NCI-H1092 treated with DMSO at 0.1 percent for 48 hours (cell line): ENCODE measurements around the gene CFAP46.

Experiments used
- DNase-seq: peaks from one replicate; lab custom pipeline; 2025; lab: John Stamatoyannopoulos, UW

Gene CFAP46

DNA sequence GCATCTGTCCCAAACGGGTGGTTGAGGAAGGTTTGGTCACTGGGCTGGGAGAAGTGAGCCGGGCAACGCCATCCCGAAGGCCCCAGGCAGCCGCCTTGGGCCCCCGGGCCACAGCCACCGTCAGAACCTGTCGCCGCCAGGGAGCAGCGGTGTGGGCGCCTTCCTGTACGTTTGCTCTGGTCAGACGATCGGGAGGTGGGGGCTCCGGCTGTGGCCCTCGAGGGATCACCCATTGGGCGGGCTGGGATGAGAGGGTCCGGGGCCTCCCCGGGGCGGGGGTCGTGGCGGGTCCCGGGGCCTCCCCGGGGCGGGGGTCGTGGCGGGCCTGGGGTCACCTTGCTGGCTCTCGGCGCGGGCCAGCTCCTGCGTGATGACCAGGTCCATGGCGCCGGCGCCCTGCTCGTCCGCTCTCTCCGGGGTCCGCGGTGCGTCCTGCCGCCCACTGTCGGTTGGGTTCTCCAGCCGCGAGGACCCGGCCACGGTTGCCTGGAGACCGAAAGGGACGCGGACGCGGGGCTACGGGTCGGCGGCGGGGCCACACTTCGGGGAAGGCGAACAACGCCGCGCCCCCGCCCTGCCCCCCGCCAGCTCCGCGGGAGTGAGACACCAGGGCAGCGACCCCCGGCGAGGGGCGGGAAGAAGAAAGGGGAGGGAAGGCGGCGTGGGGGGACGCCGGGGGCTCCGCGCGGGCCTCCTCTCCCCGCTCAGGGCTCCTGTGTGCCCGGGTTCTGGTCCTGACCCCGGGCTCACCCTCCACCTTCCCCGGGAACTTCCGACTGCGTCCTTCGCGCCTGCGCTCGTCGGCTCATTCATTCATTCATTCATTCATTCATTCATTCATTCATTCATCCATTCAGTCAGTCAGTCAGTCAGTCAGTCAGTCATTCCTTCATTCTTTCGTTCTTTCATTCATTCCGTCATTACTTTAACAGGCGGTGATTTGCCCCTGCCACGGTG, at the start of gene CFAP46:
CFAP46 (minus strand) TSS at position 470 of the 957 bp plus-strand sequence; CDS start at position 384, 86 bp downstream.
- DNase-seq: no peak

GRCh38 chr10:132991706-132992432, 49.5 kb upstream of the CFAP46 start:
- DNase-seq: no peak

- no peak for DNase-seq
Measured at GRCh38 chr10:132990684-132991545, 48.5 kb upstream of the CFAP46 start.

- DNase-seq: no peak
Measured at GRCh38 chr10:132989476-132990415, 47.4 kb upstream of the CFAP46 start.

- no peak for DNase-seq
Measured at GRCh38 chr10:132988988-132989387, 46.6 kb upstream of the CFAP46 start.

DNA sequence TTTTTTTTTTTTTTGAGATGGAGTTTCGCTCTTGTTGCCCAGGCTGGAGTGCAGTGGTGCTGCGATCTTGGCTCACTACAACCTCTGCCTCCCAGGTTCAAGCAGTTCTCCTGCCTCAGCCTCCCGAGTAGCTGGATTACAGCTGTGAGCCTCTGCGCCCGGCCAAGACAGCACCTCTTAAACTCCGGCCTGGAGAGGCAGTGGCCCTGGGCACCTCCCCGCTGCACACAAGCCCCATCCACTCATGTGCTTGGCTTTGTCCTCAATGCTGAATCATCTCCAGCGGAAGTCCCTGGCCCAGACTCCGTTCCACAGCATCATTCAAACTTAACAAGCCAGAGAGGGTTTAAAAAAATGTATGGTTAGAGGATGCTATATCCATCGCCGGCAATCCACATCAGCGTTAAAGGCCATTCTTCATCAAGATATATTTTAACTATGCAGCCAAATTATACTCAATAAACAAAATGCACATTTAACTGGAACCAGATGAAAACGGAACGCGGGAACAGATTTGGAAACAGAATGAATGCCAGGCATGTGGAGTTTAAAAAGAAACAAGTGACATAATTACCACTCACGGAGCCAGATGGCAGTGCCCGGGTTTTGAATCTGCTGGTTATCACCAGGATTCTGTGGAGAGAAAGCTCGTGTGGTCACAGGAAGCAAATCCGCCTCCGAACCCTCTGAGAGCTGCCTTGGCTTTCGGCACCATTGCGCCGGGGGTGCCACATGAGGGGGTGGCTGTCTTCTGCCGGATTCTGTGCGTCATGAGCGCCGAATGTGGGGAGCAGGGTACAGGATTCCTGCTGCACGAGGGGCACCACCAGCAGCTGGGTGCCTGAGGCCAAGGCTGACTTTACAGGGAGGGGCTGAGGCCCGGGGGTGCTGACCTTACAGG, 45.6 kb upstream of the CFAP46 start:
- no peak for DNase-seq

GRCh38 chr10:132986978-132987377, 44.6 kb upstream of the CFAP46 start:
- DNase-seq: no peak

GRCh38 chr10:132986576-132986975, 44.2 kb upstream of the CFAP46 start:
- DNase-seq: no peak

- DNase-seq: no peak
Measured at GRCh38 chr10:132986076-132986475, 43.7 kb upstream of the CFAP46 start.

- DNase-seq: no peak
Measured at GRCh38 chr10:132985546-132985900, 43.2 kb upstream of the CFAP46 start.

- DNase-seq: no peak
Measured at GRCh38 chr10:132984801-132985545, 42.6 kb upstream of the CFAP46 start.

GRCh38 chr10:132984008-132984295, 41.6 kb upstream of the CFAP46 start:
- DNase-seq: no peak

DNA sequence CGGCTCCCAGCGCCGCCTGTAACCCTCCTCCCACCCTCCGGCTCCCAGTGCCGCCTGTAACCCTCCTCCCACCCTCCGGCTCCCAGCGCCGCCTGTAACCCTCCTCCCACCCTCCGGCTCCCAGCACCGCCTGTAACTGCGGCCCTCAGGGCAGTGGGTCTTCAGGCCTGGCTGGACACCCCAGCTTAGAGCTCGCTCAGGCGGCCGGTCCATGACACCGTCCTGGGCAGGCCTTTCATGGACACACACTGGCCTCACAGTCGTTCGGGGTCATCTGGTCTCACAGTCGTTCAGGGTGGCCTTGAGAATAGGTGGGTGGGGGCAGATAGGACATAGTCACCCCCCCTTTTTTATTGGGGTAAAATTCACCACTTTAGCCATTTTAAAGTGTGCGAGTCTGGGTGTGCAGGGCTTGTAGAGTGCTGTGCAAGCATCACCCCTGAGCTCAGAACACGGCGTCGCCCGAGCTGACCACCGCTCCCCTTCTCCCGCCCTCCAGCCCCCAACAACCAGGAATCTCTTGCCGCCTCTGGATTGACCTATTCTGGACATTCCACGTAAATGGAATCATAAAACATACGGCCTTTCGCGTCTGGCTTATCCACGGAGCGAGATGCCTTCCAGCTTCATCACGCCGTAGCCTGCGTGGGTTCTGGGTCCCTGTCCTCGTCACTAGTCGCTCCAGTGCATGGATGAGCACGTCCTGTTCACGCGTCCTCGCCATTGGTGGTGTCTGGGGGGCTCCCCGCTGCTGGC, 41.1 kb upstream of the CFAP46 start:
- no peak for DNase-seq

GRCh38 chr10:132982301-132982989, 40.1 kb upstream of the CFAP46 start:
- no peak for DNase-seq

DNA sequence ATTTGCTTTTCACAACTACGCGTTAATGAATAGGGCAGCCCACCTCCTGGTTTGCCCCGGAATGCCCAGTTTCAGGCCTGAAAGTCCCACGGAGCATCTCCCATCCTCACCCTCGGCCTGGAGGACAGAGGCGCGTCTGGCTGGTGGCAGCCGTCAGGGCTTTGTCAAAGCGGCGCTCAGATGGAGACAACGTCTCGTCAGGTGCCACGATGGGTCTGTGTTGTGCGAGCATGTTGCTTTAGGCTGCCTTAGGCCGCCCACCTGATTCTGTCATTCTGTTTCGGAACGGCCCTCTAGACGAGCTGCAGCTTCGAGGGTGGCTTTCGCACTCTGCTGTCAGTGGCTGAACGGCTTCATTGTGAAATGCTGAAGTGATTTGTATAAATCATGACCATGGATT, 39.4 kb upstream of the CFAP46 start:
- DNase-seq: no peak

- no peak for DNase-seq
Measured at GRCh38 chr10:132981173-132981555, 38.8 kb upstream of the CFAP46 start.

DNA sequence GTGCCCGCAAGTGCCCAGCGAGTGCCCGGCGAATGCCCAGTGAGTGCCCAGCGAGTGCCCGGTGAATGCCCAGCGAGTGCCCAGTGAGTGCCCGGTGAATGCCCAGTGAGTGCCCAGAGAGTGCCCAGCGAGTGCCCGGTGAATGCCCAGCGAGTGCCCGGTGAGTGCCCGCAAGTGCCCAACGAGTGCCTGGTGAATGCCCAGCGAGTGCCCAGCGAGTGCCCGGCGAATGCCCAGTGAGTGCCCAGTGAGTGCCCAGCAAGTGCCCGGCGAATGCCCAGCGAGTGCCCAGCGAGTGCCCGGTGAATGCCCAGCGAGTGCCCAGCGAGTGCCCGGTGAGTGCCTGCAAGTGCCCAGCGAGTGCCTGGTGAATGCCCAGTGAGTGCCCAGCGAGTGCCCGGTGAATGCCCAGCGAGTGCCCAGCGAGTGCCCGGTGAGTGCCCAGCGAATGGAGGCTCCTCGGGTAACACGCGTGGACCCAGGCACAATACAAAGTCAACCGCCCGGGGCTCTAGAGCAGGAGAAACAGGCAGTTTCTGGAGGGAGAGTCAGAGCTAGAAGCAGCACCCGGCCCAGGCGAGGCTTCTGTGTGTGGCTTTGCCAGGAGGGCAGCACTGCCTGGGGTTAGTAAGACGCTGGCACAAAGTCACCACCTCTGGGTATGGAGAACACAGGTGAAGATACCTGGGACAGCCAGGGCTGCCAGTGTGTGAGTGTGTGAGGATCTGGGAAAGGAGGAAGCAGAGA, 38.2 kb upstream of the CFAP46 start:
- no peak for DNase-seq
